NCI-H82 treated with DMSO at 0.1 percent for 48 hours (cell line): ENCODE data around the gene PNPLA3.

Experiments used
- DNase-seq: peaks from one replicate; lab custom pipeline; 2025; ENCODE audit not compliant: unreplicated experiment; lab: John Stamatoyannopoulos, UW

The PNPLA3 gene

DNA sequence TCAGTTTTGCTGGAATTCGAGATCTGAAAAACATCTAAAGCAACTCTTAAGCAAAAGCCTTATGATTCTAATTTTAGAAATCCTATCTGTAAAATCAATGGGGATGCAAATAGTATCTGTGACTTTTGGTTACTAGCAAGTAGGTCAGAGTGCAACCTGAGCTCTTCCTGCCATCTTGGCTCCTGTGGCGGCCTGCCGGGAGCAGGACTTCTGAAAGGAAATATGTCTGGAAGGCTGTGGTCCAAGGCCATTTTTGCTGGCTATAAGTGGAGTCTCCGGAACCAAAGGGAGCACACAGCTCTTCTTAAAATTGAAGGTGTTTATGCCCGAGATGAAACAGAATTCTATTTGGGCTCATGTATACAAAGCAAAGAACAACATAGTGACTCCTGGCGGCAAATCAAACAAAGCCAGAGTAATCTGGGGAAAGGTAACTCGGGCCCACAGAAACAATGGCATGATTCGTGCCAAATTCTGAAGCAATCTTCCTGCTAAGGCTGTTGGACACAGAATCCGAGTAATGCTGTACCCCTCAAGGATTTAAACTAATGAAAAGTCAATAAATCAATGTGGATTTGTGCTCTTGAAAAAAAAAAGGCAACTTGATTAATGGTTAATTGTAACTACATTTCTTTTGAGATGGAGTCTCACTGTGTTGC lies 33.3 kb downstream of the PNPLA3 start:
- no peak for DNase-seq

- DNase-seq, result no peak
Observed at GRCh38 chr22:43957871-43958270, 34.3 kb downstream of the PNPLA3 start.

GRCh38 chr22:43964314-43964857 lies 40.8 kb downstream of the PNPLA3 start:
- DNase-seq, result no peak

- DNase-seq, result no peak
Observed at GRCh38 chr22:43967069-43967468, 43.5 kb downstream of the PNPLA3 start.

DNA sequence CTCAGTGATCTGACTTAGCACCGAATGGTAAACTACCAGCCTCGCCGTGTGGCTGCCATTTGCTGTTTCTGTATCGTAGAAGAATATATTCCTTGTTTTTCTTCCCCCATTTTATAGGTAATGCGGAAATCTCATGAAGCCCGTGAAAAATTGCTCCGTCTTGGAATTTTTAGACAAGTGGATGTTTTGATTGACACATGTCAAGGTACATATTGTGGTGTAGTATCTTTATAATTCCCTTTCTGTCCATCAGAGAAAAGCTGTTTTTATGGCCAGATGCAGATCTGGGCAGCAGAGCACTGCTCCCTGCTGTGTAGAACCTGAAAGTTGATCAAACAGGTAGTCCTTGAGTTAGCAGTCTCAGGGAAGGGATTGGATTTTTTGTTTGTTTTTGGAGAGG lies 45.0 kb downstream of the PNPLA3 start:
- DNase-seq, result no peak

DNA sequence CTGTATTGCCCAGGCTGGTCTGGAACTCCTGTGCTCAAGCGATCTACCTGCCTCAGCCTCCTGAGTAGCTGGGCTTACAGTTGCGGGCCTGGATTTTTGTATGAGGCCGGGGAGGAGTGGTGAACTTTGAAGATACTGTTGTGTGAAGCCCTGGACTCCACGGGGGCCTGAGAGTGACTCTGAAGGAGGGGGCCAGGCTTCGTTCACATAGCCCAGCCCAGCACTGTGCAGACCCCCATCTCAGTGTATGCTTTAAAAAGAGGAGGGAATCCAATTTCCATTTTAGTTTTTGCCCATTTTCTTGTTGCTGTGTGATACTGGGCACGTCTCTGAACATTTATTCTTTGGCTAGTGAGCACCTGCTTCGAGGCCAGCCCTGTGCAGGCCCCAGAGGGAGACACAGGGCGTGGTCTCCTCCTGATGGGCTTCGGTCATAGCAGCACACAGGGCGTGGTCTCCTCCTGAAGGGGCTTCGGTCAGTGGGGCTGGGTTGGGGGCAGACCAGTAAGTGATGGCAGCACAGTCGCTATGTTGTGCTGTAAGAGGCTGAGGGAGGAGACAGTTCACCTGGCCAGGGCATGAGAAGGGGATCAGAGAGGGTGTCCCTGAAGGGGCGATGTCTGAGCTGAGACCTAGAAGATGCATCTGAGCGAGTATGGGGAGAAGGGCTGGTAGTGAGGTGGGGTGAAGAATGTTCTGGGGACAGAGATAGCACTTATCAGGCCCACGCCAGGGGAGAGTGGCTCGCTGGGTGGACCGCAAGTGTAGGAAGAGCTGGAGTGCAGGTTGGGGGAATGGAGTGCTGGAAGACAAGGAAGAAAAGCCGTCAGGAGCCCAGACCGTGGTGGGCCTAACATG lies 45.6 kb downstream of the PNPLA3 start:
- DNase-seq, result no peak

- DNase-seq, result no peak
Observed at GRCh38 chr22:43969989-43970755, 46.6 kb downstream of the PNPLA3 start.

- no peak for DNase-seq
Observed at GRCh38 chr22:43971112-43971511, 47.5 kb downstream of the PNPLA3 start.

GRCh38 chr22:43972931-43973462 lies 49.4 kb downstream of the PNPLA3 start:
- no peak for DNase-seq

GRCh38 chr22:43974028-43974545 lies 50.5 kb downstream of the PNPLA3 start:
- no peak for DNase-seq

GRCh38 chr22:43975041-43975440 lies 51.4 kb downstream of the PNPLA3 start:
- no peak for DNase-seq

- no peak for DNase-seq
Observed at GRCh38 chr22:43976861-43977795, 53.5 kb downstream of the PNPLA3 start.

DNA sequence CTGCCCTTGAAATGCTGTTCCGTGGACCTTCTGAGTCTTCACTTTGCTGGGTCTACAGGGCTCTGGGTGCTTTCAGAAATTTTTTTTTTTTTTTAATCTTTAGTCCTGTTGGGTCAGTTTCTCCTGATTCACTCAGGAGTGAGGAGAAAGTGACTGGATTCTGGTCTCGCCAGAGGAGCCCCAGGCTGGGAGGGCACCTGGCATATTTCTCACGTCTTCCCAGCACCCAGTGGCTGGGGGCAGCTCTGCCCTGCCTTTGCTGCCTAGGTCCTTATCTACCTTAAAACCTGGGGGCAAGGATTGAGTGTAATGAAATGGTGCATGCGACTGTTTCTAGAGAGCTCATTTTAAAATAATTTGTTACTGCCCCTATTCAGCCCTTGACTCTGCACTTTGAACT lies 55.0 kb downstream of the PNPLA3 start:
- no peak for DNase-seq

- DNase-seq, result no peak
Observed at GRCh38 chr22:43980579-43980978, 57.0 kb downstream of the PNPLA3 start.

GRCh38 chr22:43980996-43981395 lies 57.4 kb downstream of the PNPLA3 start:
- no peak for DNase-seq

- no peak for DNase-seq
Observed at GRCh38 chr22:43983808-43984207, 60.2 kb downstream of the PNPLA3 start.

DNA sequence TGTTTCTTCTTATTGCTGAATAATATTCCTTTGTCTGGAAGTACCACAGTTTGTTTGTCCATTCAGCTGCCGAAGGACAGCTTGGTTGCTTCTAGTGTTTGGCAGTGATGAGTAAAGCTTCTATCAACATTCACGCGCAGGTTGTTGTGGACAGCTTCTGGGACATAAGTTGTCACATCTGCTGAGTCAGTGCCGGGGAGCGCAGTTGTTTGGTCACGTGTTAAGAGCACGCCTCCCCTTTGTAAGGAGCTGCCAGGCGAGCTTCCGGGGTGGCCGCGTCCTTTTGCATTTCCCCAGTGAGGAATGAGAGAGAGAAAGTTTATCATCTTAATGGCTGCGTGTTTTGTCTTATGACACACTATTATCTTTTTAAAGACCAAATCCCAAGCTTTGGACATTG lies 61.9 kb downstream of the PNPLA3 start:
- DNase-seq, result no peak

DNA sequence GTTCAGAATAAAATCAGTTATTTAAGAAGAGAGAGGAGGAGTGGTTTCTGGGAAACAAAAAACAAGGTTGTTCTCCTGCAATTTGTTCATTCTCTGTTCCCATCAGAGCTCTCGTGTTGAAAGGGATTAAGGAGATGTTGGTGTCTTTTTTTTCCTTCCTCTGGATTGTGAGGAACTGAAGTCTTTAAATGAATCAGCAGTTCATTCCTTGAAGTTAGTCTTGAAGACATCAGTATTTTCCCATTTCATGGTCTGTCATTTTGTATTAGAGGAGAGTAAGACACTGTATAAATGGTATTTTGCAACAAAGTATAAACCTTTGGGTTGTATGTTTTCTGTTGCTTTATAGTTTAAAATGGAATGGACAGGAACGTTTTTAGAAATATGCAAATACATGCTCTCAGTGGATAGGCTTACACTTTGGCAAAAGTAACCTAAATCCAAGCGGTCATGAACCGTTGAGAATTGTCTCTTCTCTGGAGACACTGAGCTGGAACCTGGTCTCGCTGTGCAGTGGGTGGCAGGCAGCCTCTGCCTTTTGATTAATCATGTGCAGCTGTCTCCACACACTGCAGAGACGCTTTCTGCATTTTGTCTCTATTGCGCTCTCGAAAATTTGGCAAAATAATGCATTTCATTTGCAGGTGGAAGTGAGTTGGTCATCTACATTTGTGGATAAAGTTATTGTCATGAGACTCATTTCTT lies 64.7 kb downstream of the PNPLA3 start:
- no peak for DNase-seq

DNA sequence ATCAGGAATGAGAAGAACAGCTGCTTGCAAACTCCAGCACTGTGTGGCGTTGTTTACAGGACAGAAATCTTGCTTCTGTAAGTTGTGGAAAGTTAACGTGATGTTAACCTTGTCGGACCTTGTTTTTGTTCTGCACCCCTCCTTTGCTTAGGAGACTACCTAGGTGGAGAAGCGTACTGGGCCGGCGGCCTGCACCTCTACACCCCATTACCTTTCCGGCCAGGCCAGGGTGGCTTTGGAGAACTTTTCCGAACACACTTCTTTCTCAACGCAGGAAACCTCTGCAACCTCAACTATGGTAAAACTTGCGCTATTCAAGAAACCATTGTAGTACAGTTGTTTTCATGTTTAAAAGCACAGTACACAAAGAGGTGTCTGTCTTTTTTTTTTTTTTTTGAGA lies 65.4 kb downstream of the PNPLA3 start:
- no peak for DNase-seq
